T-helper 22 cell (primary cell): ENCODE measurements around the gene ZNF649.

ENCODE experiments used
- DNase-seq: peaks from one replicate; pipeline ENCODE4 v3.0.0-alpha.2; 2020; ENCODE audit warnings: low read depth

Gene ZNF649

DNA sequence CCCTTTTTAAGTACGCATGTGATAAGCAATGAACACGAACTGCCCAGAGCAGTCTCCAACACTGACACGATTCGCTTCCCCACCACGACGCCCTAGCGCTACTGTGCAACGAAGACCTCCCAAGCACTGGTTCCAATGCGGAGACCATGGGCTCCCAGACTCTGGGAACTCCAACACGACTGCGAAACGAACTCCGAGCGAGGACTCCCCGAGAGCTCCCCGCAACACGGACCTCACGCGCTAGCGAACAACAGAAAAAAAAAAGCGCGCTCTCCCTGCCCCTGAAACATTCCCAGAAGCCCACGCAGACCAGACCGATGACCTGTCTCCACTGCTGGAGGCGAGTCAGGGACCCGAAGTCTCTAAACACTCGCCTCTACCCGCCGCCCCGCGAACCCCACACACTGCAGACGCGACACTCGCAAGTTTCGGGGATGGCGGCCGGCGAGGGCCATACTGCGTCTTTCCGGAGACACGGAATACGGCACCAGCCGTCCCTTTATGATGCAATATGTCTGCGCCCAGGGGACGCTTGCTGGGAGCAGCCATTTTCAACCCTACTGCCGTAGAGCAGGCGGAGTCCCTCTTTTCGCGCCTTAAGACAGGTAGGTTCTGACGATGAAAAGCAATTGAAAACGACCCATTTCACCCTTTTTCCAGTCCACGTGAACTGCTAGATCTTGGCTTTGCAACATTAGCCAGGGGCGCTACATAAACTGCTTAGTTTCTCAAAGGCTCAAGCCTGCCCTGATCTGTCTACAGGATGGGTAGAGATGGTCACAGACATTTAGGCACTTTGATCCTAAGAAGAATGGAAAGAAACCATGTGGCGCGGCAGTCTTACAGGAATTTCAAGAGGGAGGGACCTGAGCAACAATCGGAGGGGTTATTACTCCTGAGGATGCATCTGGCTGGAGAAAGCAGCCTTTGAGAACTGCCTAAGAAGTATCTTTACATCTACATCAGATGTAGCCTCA lies 17.0 kb downstream of the ZNF649 start, which contains the start of gene ZNF577:
ZNF577 (minus strand) TSS at position 430 of the 977 bp plus-strand sequence. CDS start 7,569 bp downstream, outside the sequence.
- DNase-seq, result peak; percentile 60

DNA sequence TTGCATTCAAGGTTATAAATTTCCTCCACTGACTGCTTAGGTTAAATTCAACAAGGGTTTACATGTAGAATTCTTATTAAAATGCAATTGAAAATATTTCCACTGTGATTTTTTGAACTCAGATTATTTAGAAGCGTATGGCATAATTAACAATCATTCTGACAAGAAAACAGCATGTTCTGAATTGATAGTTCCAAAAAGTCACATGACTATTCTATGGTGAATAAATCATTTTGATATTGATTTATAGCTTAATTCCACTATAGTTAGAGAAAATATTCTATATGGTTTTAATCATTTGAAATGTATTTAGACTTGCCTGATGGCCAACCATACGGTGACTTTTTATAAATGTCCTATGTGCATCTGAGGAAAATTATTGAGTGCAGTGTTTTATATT lies 20.1 kb downstream of the ZNF649 start:
- DNase-seq, result no peak

DNA sequence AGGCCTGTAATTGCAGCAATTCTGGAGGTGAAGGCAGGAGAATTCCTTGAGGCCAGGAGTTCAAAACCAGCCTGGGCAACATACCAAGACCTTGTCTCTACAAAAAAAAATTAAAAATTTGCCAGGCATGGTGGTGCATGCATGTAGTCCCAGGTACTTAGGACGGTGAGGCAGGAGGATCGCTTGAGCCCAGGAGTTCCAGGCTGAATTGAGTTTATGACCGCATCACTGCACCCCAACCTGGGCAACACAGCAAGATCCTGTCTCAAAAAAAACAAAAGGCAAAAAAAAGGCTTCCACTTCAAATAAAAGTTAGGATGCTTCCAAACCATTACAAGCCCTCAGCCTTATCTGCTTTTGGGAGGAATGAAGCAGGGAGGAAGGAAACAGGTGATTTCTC lies 22.3 kb downstream of the ZNF649 start:
- DNase-seq, result no peak

DNA sequence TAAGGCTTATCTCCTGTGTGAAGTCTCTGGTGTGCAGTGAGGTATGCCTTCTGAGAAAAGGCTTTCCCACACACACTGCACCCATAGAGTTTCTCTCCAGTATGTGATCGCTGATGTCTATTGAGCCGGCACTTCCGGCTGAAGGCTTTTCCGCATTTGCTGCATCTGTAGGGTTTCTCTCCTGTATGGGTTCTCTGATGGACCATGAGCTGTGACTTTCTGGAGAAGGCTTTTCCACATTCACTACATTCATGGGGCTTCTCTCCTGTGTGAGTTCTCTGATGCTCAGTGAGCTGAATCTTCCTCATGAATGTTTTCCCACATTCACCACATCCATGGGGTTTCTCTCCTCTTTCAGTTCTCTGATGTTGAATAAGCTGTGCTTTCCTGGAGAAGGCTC lies 31.7 kb downstream of the ZNF649 start:
- DNase-seq, result no peak

DNA sequence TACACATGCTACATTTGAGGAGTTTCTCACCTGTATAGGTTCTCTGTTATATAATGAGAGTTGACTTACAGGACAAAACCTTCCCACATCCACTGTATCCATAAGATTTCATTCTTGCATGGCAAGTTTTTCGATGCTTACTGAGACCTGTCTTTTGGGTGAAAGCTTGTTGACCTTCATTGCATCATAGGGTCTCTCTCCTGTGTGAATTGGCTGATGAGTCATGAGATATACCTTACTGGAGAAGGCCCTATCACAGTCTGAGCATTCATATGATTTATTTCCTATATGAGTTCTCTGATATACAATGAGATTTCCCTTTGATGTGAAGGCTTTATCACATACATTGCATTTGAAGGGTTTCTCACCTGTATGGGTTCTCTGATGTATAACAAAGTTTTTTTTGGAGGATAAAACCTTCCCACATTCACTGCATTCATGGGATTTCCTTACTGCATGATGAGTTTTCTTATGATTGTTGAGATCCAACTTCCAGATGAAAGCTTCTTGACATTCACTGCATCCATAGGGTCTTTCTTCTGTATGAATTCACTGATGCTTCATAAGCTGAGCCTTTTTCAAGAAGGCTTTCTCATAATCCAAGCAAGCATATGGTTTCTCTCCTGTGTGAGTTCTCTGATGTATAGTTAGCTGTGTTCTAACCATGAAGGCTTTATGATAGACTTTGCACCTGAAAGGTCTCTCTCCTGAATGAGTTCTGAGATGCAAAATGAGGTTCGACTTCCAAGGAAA lies 42.8 kb downstream of the ZNF649 start:
- no peak for DNase-seq
